IMR-90 (cell line): ENCODE data around the gene MADD. TPM values are rescaled to one million over a fixed set of nuclear protein-coding genes. Genes with fewer than 3 reads are reported as not detected.

ENCODE experiments used
- ATAC-seq: fragments of 200-7000 bp; cut with Tn5 transposase; 2 replicates; pipeline ENCODE4 v1.9.1; 2020; ENCODE audit warnings: low read depth, mild to moderate bottlenecking, moderate library complexity
- BruUV-seq: library from RNA; stranded (reverse); fragments of 400-500 nt; replicated peaks from 2 replicates; lab custom pipeline; 2021; lab: Mats Ljungman, UMichigan
- CTCF ChIA-PET: fragments of 300-600 bp; formaldehyde crosslinking; extraction: SDS; loops from one replicate; lab custom pipeline; 2021; ENCODE audit warnings: antibody characterized with exemption; lab: Yijun Ruan, JAX
- POLR2A ChIA-PET: fragments of 300-600 bp; sonication (Branson Sonifier 250); formaldehyde crosslinking; loops from one replicate; lab custom pipeline; 2022; ENCODE audit warnings: antibody characterized with exemption; ENCODE audit not compliant: unreplicated experiment; lab: Charles Lee
- DNase-seq: peaks from one replicate; pipeline ENCODE4 v3.0.0; 2013
- H2AFZ ChIP-seq: replicated peaks from 2 replicates; pipeline ENCODE3; 2013; ENCODE audit warnings: low read length, mild to moderate bottlenecking; ENCODE audit not compliant: poor library complexity
- H2AK5ac ChIP-seq: 2 replicates; pipeline ENCODE4 v1.6.1; 2013; ENCODE audit warnings: low read depth, low read length, inconsistent platforms
- H2AK9ac ChIP-seq: replicated peaks from 2 replicates; pipeline ENCODE3; 2013; ENCODE audit warnings: mild to moderate bottlenecking, low read depth, low read length, moderate library complexity; ENCODE audit not compliant: poor library complexity
- H2BK120ac ChIP-seq: 2 replicates; pipeline ENCODE4 v1.6.1; 2013; ENCODE audit warnings: low read depth, low read length, inconsistent platforms
- H2BK15ac ChIP-seq: 3 replicates; pipeline ENCODE4 v1.6.1; 2013; ENCODE audit warnings: low read depth, low read length, inconsistent platforms
- H2BK20ac ChIP-seq: 2 replicates; pipeline ENCODE4 v1.6.1; 2013; ENCODE audit warnings: low read depth, mild to moderate bottlenecking, inconsistent platforms, low read length, moderate library complexity
- H2BK5ac ChIP-seq: 2 replicates; pipeline ENCODE4 v1.6.1; 2013; ENCODE audit warnings: mild to moderate bottlenecking, low read depth, low read length, inconsistent platforms; ENCODE audit not compliant: poor library complexity, severe bottlenecking
- H3K14ac ChIP-seq: replicated peaks from 2 replicates; pipeline ENCODE4 v1.6.1; 2013; ENCODE audit warnings: low read depth, low read length, inconsistent platforms
- H3K18ac ChIP-seq: 2 replicates; pipeline ENCODE4 v1.6.1; 2013; ENCODE audit warnings: low read depth, low read length, control low read depth
- H3K23ac ChIP-seq: 2 replicates; pipeline ENCODE4 v1.6.1; 2013; ENCODE audit warnings: low read depth, low read length, inconsistent platforms
- H3K27ac ChIP-seq: 2 replicates; pipeline ENCODE4 v1.5.1; 2013; ENCODE audit warnings: mild to moderate bottlenecking, control low read depth, low read length; ENCODE audit not compliant: insufficient read depth
- H3K27me3 ChIP-seq: 2 replicates; pipeline ENCODE4 v1.6.1; 2013; ENCODE audit warnings: low read length; ENCODE audit not compliant: control insufficient read depth, insufficient read depth
- H3K36me3 ChIP-seq: 2 replicates; pipeline ENCODE4 v1.6.1; 2013; ENCODE audit warnings: low read length, mixed read lengths; ENCODE audit not compliant: control insufficient read depth, insufficient read depth
- H3K4ac ChIP-seq: 2 replicates; pipeline ENCODE4 v1.6.1; 2013; ENCODE audit warnings: low read depth, low read length, inconsistent platforms
- H3K4me1 ChIP-seq: 2 replicates; pipeline ENCODE4 v1.6.1; 2013; ENCODE audit warnings: low read length, mixed read lengths; ENCODE audit not compliant: control insufficient read depth, insufficient read depth
- H3K4me2 ChIP-seq: 2 replicates; pipeline ENCODE4 v1.6.1; 2013; ENCODE audit warnings: low read depth, mild to moderate bottlenecking, control low read depth, low read length, moderate library complexity
- H3K4me3 ChIP-seq: 2 replicates; pipeline ENCODE4 v1.5.1; 2013; ENCODE audit warnings: low read depth, mild to moderate bottlenecking, control low read depth, low read length, moderate library complexity; ENCODE audit not compliant: insufficient read depth
- H3K56ac ChIP-seq: 2 replicates; pipeline ENCODE4 v1.6.1; 2013; ENCODE audit warnings: low read length, inconsistent platforms; ENCODE audit not compliant: insufficient read depth; ENCODE audit errors: extremely low read depth
- H3K79me1 ChIP-seq, 2 experiments: 2 replicates each; pipeline ENCODE4 v1.6.1; 2013; ENCODE audit warnings: low read length in 2 of 2, inconsistent platforms in 1 of 2, low read depth in 1 of 2
- H3K9ac ChIP-seq: 2 replicates; pipeline ENCODE4 v1.6.1; 2013; ENCODE audit warnings: low read depth, low read length, control low read depth
- H3K9me1 ChIP-seq: 2 replicates; pipeline ENCODE4 v1.6.1; 2013; ENCODE audit warnings: low read length, inconsistent platforms; ENCODE audit not compliant: insufficient read depth
- H3K9me3 ChIP-seq: 2 replicates; pipeline ENCODE4 v1.6.1; 2013; ENCODE audit warnings: low read length; ENCODE audit not compliant: control insufficient read depth, insufficient read depth
- H4K20me1 ChIP-seq: 2 replicates; pipeline ENCODE4 v1.6.1; 2013; ENCODE audit warnings: low read length, inconsistent platforms; ENCODE audit not compliant: insufficient read depth
- H4K5ac ChIP-seq: 2 replicates; pipeline ENCODE4 v1.6.1; 2013; ENCODE audit warnings: mild to moderate bottlenecking, low read depth, low read length, control low read depth
- H4K8ac ChIP-seq, 2 experiments: 2 replicates each; pipeline ENCODE4 v1.6.1; 2013; ENCODE audit warnings: low read depth in 2 of 2, low read length in 2 of 2, control low read depth in 1 of 2, inconsistent platforms in 1 of 2
- H4K91ac ChIP-seq: 2 replicates; pipeline ENCODE4 v1.6.1; 2013; ENCODE audit warnings: low read depth, low read length, inconsistent platforms; ENCODE audit not compliant: insufficient read depth
- BHLHE40 ChIP-seq: fragments of 150-350 bp; IDR thresholded peaks from 2 replicates; pipeline ENCODE4 v1.6.1; 2016; ENCODE audit warnings: mild to moderate bottlenecking, low read depth, low read length
- ELK1 ChIP-seq: fragments of 150-350 bp; IDR thresholded peaks from 2 replicates; pipeline ENCODE4 v1.6.1; 2016; ENCODE audit warnings: low read depth, mild to moderate bottlenecking, low read length, moderate library complexity, borderline replicate concordance
- MAFK ChIP-seq: IDR thresholded peaks from 2 replicates; pipeline ENCODE4 v1.6.1; 2012; ENCODE audit warnings: low read depth, low read length, improper control_type of control experiment
- NFE2L2 ChIP-seq: fragments of 150-350 bp; IDR thresholded peaks from 2 replicates; pipeline ENCODE4 v1.6.1; 2016; ENCODE audit warnings: low read depth, mild to moderate bottlenecking, low read length
- RCOR1 ChIP-seq: IDR thresholded peaks from 2 replicates; pipeline ENCODE4 v1.6.1; 2012; ENCODE audit warnings: mild to moderate bottlenecking, low read length, improper control_type of control experiment; ENCODE audit not compliant: insufficient replicate concordance
- WGBS, 2 experiments: methylation state at CpG; one replicate each; pipeline versions ENCODE4 v1.1.5 to v1.1.7; 2013; ENCODE audit warnings: missing lambda C conversion rate in 2 of 2; ENCODE audit not compliant: insufficient read length in 1 of 2; ENCODE audit errors: extremely low coverage in 2 of 2; 5-methylcytosine and 5-hydroxymethylcytosine counted together
- dilution Hi-C: fragments of 300-500 bp; cut with HindIII; formaldehyde crosslinking; loops from one replicate; pipeline ENCODE4 v1.14.3; 2018; ENCODE audit warnings: low sequenced_read_pairs; ENCODE audit not compliant: unreplicated experiment
- in situ Hi-C: fragments of 300-500 bp; cut with MboI; formaldehyde crosslinking; loops from 3 replicates; pipeline ENCODE4 v1.14.3; 2019; ENCODE audit warnings: low sequenced_read_pairs, inconsistent platforms, mixed read lengths
- intact Hi-C: fragments of 100-400 bp; cut with micrococcal nuclease; formaldehyde crosslinking; loops from 2 replicates; pipeline ENCODE4 v1.10.0; 2022
- polyA plus RNA-seq, 3 experiments: library from polyadenylated mRNA; depleted of rRNA; stranded (reverse); fragments of >200 nt; gene quantifications; 2 replicates each; pipeline ENCODE4 v1.2.3, GENCODE V29; 2012; ENCODE audit warnings: low replicate concordance in 1 of 3
- total RNA-seq: library from RNA; depleted of rRNA; stranded (reverse); fragments of >200 nt; gene quantifications from 2 replicates; pipeline ENCODE4 v1.2.3, GENCODE V29; 2012; rRNA removed

The MADD gene
- total and polyA plus RNA-seq, 2 of the 4 experiments (the other 2 are of a cell fraction): 13.3 to 16.4 TPM

GRCh38 chr11:47379317-47379716 is 109.4 kb downstream of the MADD start:
- DNase-seq (no peak), ATAC-seq (no peak)
- no TSS peak for BruUV-seq
- no peak overlapping the region for H3K56ac ChIP-seq
- no peaks in the 10 kb centered on the region for H3K36me3 ChIP-seq
- CTCF ChIA-PET: no interaction called here
- no peak overlapping the region for H3K4me3 ChIP-seq
- no peak overlapping the region for H2AFZ ChIP-seq
- H3K18ac ChIP-seq: no peak overlapping the region
- no peaks in the 10 kb centered on the region; the same call in 1 of the 2 replicates for H4K20me1 ChIP-seq
- H3K9ac ChIP-seq: no peak overlapping the region
- no peak overlapping the region for H4K8ac ChIP-seq
- no peak overlapping the region for H3K27ac ChIP-seq
- peaks cover 4% of the 10 kb centered on the region for H3K4me1 ChIP-seq
- no peak overlapping the region for H4K5ac ChIP-seq
- no peaks in the 10 kb centered on the region for H3K79me1 ChIP-seq
- in situ Hi-C loops (no loop called here), dilution Hi-C loops (no loop called here), intact Hi-C loops (no loop called here)
- no peak overlapping the region for H3K4me2 ChIP-seq
- H4K91ac ChIP-seq: no peak overlapping the region
- H3K9me1 ChIP-seq: peaks cover 7% of the 10 kb centered on the region
- H3K14ac ChIP-seq: no peak overlapping the region
- H3K27me3 ChIP-seq: peaks cover 7% of the 10 kb centered on the region; the same call in 1 of the 2 replicates
- POLR2A ChIA-PET: no interaction called here
- H2BK120ac ChIP-seq: no peak overlapping the region
- no peak overlapping the region for H3K23ac ChIP-seq
- no peak overlapping the region for H2AK5ac ChIP-seq
- no peak overlapping the region for H2BK15ac ChIP-seq
- no peak overlapping the region for H2AK9ac ChIP-seq
- no peak overlapping the region for H2BK5ac ChIP-seq
- H3K4ac ChIP-seq: no peak overlapping the region
- TF ChIP-seq RCOR1 (no peak), NFE2L2 (no peak), ELK1 (no peak), MAFK (no peak), BHLHE40 (no peak)
- WGBS, 2 experiments: 65% methylated on average over 2 of the region's 2 CpGs; no CpG with 5 or more reads in 1 of the 2 experiments
- no peaks in the 10 kb centered on the region for H3K9me3 ChIP-seq
- H2BK20ac ChIP-seq: no peak overlapping the region

Other genes starting within 250 kb of the MADD start
- gene ARFGAP2, start 93.3 kb upstream of the MADD start, total RNA-seq: 87.8 and 114 TPM in 2 replicates
- gene ARFGAP2, start 93.3 kb upstream of the MADD start, polyA plus RNA-seq (2012; rRNA removed): 35.1 and 54.7 TPM in 2 replicates
- 18.9 and 19.2 TPM in 2 replicates for gene PACSIN3, start 83.7 kb upstream of the MADD start, total RNA-seq
- 21.1 and 24.5 TPM in 2 replicates for gene PACSIN3, start 83.7 kb upstream of the MADD start, polyA plus RNA-seq (2012; rRNA removed)
- gene DDB2, start 55.2 kb upstream of the MADD start, total RNA-seq: 25.6 and 27.8 TPM in 2 replicates
- gene DDB2, start 55.2 kb upstream of the MADD start, polyA plus RNA-seq (2012; rRNA removed): 33.5 and 33.6 TPM in 2 replicates
- gene ACP2, start 21.3 kb upstream of the MADD start, total RNA-seq: 10.3 and 17.7 TPM in 2 replicates
- 23.6 and 24.8 TPM in 2 replicates for gene ACP2, start 21.3 kb upstream of the MADD start, polyA plus RNA-seq (2012; rRNA removed)
- 9.1 and 9.7 TPM in 2 replicates for gene NR1H3, start 12.1 kb upstream of the MADD start, total RNA-seq
- gene NR1H3, start 12.1 kb upstream of the MADD start, polyA plus RNA-seq (2012; rRNA removed): 13.6 and 19.0 TPM in 2 replicates
- gene MYBPC3, start 82.6 kb downstream of the MADD start, total RNA-seq: not detected in 2 replicates
- gene MYBPC3, start 82.6 kb downstream of the MADD start, polyA plus RNA-seq (2012; rRNA removed): not detected in 2 replicates
- gene SPI1, start 108.4 kb downstream of the MADD start, total RNA-seq: not detected in 2 replicates
- not detected in 2 replicates for gene SPI1, start 108.4 kb downstream of the MADD start, polyA plus RNA-seq (2012; rRNA removed)
- gene SLC39A13, start 138.5 kb downstream of the MADD start, total RNA-seq: 29.2 and 32.4 TPM in 2 replicates
- 144 and 164 TPM in 2 replicates for gene SLC39A13, start 138.5 kb downstream of the MADD start, polyA plus RNA-seq (2012; rRNA removed)
- gene PSMC3, start 156.3 kb downstream of the MADD start, total RNA-seq: 238 and 484 TPM in 2 replicates
- 253 TPM in 2 replicates for gene PSMC3, start 156.3 kb downstream of the MADD start, polyA plus RNA-seq (2012; rRNA removed)
- gene RAPSN, start 179.0 kb downstream of the MADD start, total RNA-seq: not detected in 2 replicates
- gene RAPSN, start 179.0 kb downstream of the MADD start, polyA plus RNA-seq (2012; rRNA removed): 0.03 and 0.09 TPM in 2 replicates